ENCODE measurements around the gene PLCB4.

DNA sequence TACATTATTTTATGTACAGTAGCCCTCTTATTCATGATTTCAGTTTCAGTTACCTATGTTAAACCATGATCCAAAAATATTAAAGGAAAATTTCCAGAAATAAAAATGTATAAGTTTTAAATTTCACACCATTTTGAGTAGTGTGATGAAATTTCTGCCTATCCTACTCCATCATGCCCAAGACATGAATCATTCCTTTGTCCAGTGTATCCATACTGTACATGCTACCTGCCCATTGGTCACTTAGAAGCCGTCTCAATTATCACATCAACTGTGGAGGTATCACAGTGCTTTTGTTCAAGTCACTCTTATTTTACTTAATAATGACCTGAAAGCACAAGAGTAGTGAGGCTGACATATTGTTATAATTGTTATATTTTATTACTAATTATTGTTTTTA lies 32.3 kb upstream of the PLCB4 start:
- TF ChIP-seq, protein P1, sequence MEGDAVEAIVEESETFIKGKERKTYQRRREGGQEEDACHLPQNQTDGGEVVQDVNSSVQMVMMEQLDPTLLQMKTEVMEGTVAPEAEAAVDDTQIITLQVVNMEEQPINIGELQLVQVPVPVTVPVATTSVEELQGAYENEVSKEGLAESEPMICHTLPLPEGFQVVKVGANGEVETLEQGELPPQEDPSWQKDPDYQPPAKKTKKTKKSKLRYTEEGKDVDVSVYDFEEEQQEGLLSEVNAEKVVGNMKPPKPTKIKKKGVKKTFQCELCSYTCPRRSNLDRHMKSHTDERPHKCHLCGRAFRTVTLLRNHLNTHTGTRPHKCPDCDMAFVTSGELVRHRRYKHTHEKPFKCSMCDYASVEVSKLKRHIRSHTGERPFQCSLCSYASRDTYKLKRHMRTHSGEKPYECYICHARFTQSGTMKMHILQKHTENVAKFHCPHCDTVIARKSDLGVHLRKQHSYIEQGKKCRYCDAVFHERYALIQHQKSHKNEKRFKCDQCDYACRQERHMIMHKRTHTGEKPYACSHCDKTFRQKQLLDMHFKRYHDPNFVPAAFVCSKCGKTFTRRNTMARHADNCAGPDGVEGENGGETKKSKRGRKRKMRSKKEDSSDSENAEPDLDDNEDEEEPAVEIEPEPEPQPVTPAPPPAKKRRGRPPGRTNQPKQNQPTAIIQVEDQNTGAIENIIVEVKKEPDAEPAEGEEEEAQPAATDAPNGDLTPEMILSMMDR (IDR thresholded peaks at IDR 0.05) = no peak
- TF ChIP-seq POLR2A (IDR thresholded peaks at IDR 0.05) (no peak), POLR2AphosphoS5 (IDR thresholded peaks at IDR 0.05; ENCODE audit: insufficient read depth in 1 of 2, low read depth in 1 of 2) (no peak)

All from vagina (tissue), 2 donors.